GM12892 (cell line): ENCODE data around the gene TMEM255B.

Experiments
- POLR2A ChIP-seq: IDR thresholded peaks from 2 replicates; pipeline ENCODE4 v1.6.1; 2011; ENCODE audit warnings: low read depth, low read length, control low read depth
- POLR2AphosphoS5 ChIP-seq: IDR thresholded peaks from 2 replicates; pipeline ENCODE4 v1.6.1; 2011; ENCODE audit warnings: low read depth, low read length, control low read depth

GRCh38 chr13:113756441-113757097, 2.5 kb upstream of the TMEM255B start:
- TF ChIP-seq POLR2A: no peak
- no peak for TF ChIP-seq POLR2AphosphoS5
